Measurements from ENCODE around the gene CYP4V2.

DNA sequence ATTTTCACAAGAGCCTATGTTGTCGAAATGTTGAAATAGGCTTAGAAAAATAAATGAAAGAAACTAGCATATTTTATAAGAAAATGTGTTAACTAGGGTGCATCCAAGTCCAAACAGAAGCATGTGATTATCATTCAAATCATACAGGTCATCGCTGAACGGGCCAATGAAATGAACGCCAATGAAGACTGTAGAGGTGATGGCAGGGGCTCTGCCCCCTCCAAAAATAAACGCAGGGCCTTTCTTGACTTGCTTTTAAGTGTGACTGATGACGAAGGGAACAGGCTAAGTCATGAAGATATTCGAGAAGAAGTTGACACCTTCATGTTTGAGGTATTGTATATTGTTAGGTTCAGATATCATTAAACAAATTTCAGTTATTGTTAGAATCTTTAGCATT is 9.6 kb downstream of the CYP4V2 start:
- no peak for TF ChIP-seq EP300 (IDR thresholded peaks at IDR 0.05; ENCODE audit: borderline replicate concordance in 1 of 2, low read depth in 1 of 2, low read length in 1 of 2)
- TF ChIP-seq, protein P1, sequence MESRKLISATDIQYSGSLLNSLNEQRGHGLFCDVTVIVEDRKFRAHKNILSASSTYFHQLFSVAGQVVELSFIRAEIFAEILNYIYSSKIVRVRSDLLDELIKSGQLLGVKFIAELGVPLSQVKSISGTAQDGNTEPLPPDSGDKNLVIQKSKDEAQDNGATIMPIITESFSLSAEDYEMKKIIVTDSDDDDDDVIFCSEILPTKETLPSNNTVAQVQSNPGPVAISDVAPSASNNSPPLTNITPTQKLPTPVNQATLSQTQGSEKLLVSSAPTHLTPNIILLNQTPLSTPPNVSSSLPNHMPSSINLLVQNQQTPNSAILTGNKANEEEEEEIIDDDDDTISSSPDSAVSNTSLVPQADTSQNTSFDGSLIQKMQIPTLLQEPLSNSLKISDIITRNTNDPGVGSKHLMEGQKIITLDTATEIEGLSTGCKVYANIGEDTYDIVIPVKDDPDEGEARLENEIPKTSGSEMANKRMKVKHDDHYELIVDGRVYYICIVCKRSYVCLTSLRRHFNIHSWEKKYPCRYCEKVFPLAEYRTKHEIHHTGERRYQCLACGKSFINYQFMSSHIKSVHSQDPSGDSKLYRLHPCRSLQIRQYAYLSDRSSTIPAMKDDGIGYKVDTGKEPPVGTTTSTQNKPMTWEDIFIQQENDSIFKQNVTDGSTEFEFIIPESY (IDR thresholded peaks at IDR 0.05; ENCODE audit: borderline replicate concordance, low read depth) = no peak
- TF ChIP-seq, protein P2, sequence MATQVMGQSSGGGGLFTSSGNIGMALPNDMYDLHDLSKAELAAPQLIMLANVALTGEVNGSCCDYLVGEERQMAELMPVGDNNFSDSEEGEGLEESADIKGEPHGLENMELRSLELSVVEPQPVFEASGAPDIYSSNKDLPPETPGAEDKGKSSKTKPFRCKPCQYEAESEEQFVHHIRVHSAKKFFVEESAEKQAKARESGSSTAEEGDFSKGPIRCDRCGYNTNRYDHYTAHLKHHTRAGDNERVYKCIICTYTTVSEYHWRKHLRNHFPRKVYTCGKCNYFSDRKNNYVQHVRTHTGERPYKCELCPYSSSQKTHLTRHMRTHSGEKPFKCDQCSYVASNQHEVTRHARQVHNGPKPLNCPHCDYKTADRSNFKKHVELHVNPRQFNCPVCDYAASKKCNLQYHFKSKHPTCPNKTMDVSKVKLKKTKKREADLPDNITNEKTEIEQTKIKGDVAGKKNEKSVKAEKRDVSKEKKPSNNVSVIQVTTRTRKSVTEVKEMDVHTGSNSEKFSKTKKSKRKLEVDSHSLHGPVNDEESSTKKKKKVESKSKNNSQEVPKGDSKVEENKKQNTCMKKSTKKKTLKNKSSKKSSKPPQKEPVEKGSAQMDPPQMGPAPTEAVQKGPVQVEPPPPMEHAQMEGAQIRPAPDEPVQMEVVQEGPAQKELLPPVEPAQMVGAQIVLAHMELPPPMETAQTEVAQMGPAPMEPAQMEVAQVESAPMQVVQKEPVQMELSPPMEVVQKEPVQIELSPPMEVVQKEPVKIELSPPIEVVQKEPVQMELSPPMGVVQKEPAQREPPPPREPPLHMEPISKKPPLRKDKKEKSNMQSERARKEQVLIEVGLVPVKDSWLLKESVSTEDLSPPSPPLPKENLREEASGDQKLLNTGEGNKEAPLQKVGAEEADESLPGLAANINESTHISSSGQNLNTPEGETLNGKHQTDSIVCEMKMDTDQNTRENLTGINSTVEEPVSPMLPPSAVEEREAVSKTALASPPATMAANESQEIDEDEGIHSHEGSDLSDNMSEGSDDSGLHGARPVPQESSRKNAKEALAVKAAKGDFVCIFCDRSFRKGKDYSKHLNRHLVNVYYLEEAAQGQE (IDR thresholded peaks at IDR 0.05; ENCODE audit: low read depth, low read length) = no peak
- TF ChIP-seq, protein P3, sequence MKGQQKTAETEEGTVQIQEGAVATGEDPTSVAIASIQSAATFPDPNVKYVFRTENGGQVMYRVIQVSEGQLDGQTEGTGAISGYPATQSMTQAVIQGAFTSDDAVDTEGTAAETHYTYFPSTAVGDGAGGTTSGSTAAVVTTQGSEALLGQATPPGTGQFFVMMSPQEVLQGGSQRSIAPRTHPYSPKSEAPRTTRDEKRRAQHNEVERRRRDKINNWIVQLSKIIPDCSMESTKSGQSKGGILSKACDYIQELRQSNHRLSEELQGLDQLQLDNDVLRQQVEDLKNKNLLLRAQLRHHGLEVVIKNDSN (IDR thresholded peaks at IDR 0.05; ENCODE audit: borderline replicate concordance, low read depth) = no peak

All from SK-N-SH (cell line).